ENCODE results near the gene DDX24. TPM values are rescaled to one million over a fixed set of nuclear protein-coding genes. Genes with fewer than 3 reads are reported as not detected.

The DDX24 gene
- total and polyA plus RNA-seq, 2 of the 8 experiments (the other 6 are each of a cell fraction or from before 2014, with no cell fraction given), result 89.0 to 201 TPM

GRCh38 chr14:94117856-94118255 lies 36.9 kb upstream of the DDX24 start:
- ChIA-PET CTCF (ENCODE audit: partially characterized antibody) (interaction anchor here (1.2 kb wide), 1 partner anchor 66 kb away, joined by 3 read pairs; no protein-coding TSS in a partner anchor), POLR2A (ENCODE audit: partially characterized antibody) (interaction anchor here (3.7 kb wide), 1 partner anchor 11 kb away, joined by 11 read pairs; the partner anchor contains the start of gene IFI27L2)
- DNase-seq (ENCODE audit: low read depth in 1 of 2, low spot score in 2 of 2), result no peak
- H3K4me1 ChIP-seq (replicated peaks in 1 of 4; ENCODE audit: control insufficient read depth in 3 of 4, insufficient read depth in 4 of 4, low read length in 3 of 4), result no peaks in the 10 kb centered on the region
- H3K56ac ChIP-seq (replicated peaks; ENCODE audit: insufficient read length, low read depth, low read length), result no peak overlapping the region
- H2BK20ac ChIP-seq (ENCODE audit: low read length), result no peak overlapping the region
- H2BK15ac ChIP-seq (ENCODE audit: low read length), result no peak overlapping the region
- H3K79me2 ChIP-seq (ENCODE audit: control insufficient read depth in 1 of 2, insufficient read depth in 2 of 2, low read length in 2 of 2), result no peaks in the 10 kb centered on the region
- no peak overlapping the region for H3K9ac ChIP-seq (replicated peaks in 1 of 4; ENCODE audit: extremely low read depth in 1 of 4, low read depth in 3 of 4, low read length in 3 of 4)
- H2BK120ac ChIP-seq (replicated peaks; ENCODE audit: low read depth, low read length), result no peak overlapping the region
- TF ChIP-seq FOSL1 (IDR thresholded peaks at IDR 0.05; ENCODE audit: insufficient read depth, low read depth, low read length) (no peak), CHD2 (IDR thresholded peaks at IDR 0.05; ENCODE audit: low read length) (no peak), KDM4A (IDR thresholded peaks at IDR 0.05; ENCODE audit: low read depth, low read length, severe bottlenecking) (no peak), SIRT6 (IDR thresholded peaks at IDR 0.05; ENCODE audit: low read length) (no peak), EP300 (IDR thresholded peaks at IDR 0.05; ENCODE audit: borderline replicate concordance in 1 of 2, low read depth in 2 of 2, low read length in 2 of 2) (no peak), GTF2F1 (IDR thresholded peaks at IDR 0.05; ENCODE audit: borderline replicate concordance, low read depth, low read length) (no peak)
- peaks cover 0 to 2% (median 0%) of the 10 kb centered on the region in 4 experiments; a peak in 1 of 7 replicates for H3K27me3 ChIP-seq (replicated peaks in 1 of 4; ENCODE audit: control insufficient read depth in 3 of 4, extremely low read depth in 1 of 4, insufficient read depth in 3 of 4, low read length in 3 of 4)
- peaks cover 2 to 7% of the 10 kb centered on the region in 2 experiments; a peak in 1 of 4 replicates for H3K9me3 ChIP-seq (ENCODE audit: insufficient read depth in 2 of 2, low read depth in 1 of 2, low read length in 1 of 2)
- no peak overlapping the region for H4K8ac ChIP-seq (ENCODE audit: extremely low read depth, insufficient read depth, low read length)
- H3K23me2 ChIP-seq (ENCODE audit: low read depth, low read length), result no peaks in the 10 kb centered on the region
- H3K79me1 ChIP-seq (ENCODE audit: low read depth, low read length), result no peaks in the 10 kb centered on the region
- H4K20me1 ChIP-seq (replicated peaks in 1 of 2; ENCODE audit: control insufficient read depth in 1 of 2, insufficient read depth in 2 of 2, low read length in 2 of 2), result no peaks in the 10 kb centered on the region
- H3K4me2 ChIP-seq (ENCODE audit: insufficient read depth in 1 of 2, low read depth in 2 of 2, low read length in 2 of 2), result no peak overlapping the region
- H3K23ac ChIP-seq (ENCODE audit: insufficient read length), result no peak overlapping the region
- H3K4me3 ChIP-seq (ENCODE audit: extremely low read depth in 1 of 4, insufficient read depth in 2 of 4, low read depth in 3 of 4, low read length in 4 of 4), result no peak overlapping the region
- 90% methylated on average over 9 of the region's 9 CpGs; no CpG with 5 or more reads in 1 of the 2 experiments for WGBS, 2 experiments (ENCODE audit: extremely low coverage in 1 of 2, insufficient coverage in 1 of 2, insufficient read length in 1 of 2, insufficient replicate concordance in 2 of 2, low coverage in 1 of 2, low lambda C conversion rate in 2 of 2, missing lambda C conversion rate in 1 of 2)
- no peak overlapping the region for H3K18ac ChIP-seq (ENCODE audit: extremely low read depth, low read length)
- H4K5ac ChIP-seq (ENCODE audit: insufficient read length, low read depth, low read length), result no peak overlapping the region
- H3K27ac ChIP-seq (ENCODE audit: low read depth, low read length), result no peak overlapping the region
- H3K4ac ChIP-seq (replicated peaks; ENCODE audit: insufficient read length, low read depth, low read length), result no peak overlapping the region
- no peak overlapping the region for H3K14ac ChIP-seq (ENCODE audit: insufficient read length)
- no peak overlapping the region for H2AFZ ChIP-seq (ENCODE audit: low read length)
- no peak for FAIRE-seq
- no peak overlapping the region for H2BK12ac ChIP-seq (ENCODE audit: low read depth, low read length)
- no peaks in the 10 kb centered on the region for H3K36me3 ChIP-seq (ENCODE audit: control insufficient read depth in 2 of 4, insufficient read depth in 4 of 4, low read length in 3 of 4)
- H2AK5ac ChIP-seq (ENCODE audit: low read depth, low read length), result no peak overlapping the region
- no peak overlapping the region for H2BK5ac ChIP-seq (ENCODE audit: low read depth, low read length)
- H4K91ac ChIP-seq (replicated peaks; ENCODE audit: insufficient read length, low read length), result no peak overlapping the region
